ENCODE data around the gene FFAR4. TPM values are rescaled to one million over a fixed set of nuclear protein-coding genes. Genes with fewer than 3 reads are reported as not detected.

The FFAR4 gene
- total RNA-seq, 1 donor: not detected

Other genes starting within 250 kb of the FFAR4 start
- 352 and 379 TPM in 2 replicates for gene MYOF, start 84.3 kb upstream of the FFAR4 start, total RNA-seq
- gene CEP55, start 70.1 kb upstream of the FFAR4 start, total RNA-seq: 4.7 TPM in 2 replicates
- 2.1 and 3.3 TPM in 2 replicates for gene RBP4, start 34.6 kb downstream of the FFAR4 start, total RNA-seq
- not detected in 2 replicates for gene PDE6C, start 45.9 kb downstream of the FFAR4 start, total RNA-seq
- gene FRA10AC1, start 135.9 kb downstream of the FFAR4 start, total RNA-seq: 8.7 and 28.3 TPM in 2 replicates
- gene LGI1, start 191.3 kb downstream of the FFAR4 start, total RNA-seq: 0.29 TPM in 1 of 2 replicates, not detected in the other

All from osteoblast (primary cell).